AG09319 (cell line): Measurements from ENCODE around the gene HOXA6.

ENCODE experiments used
- DNase-seq: peaks from one replicate; pipeline ENCODE4 v3.0.0-alpha.2; 2010; ENCODE audit warnings: low read depth; ENCODE audit errors: extremely low read depth
- CTCF ChIP-seq: IDR thresholded peaks from 2 replicates; pipeline ENCODE4 v1.5.1; 2011; ENCODE audit warnings: low read depth, mild to moderate bottlenecking, inconsistent platforms, low read length, moderate library complexity

HOXA6 gene

DNA sequence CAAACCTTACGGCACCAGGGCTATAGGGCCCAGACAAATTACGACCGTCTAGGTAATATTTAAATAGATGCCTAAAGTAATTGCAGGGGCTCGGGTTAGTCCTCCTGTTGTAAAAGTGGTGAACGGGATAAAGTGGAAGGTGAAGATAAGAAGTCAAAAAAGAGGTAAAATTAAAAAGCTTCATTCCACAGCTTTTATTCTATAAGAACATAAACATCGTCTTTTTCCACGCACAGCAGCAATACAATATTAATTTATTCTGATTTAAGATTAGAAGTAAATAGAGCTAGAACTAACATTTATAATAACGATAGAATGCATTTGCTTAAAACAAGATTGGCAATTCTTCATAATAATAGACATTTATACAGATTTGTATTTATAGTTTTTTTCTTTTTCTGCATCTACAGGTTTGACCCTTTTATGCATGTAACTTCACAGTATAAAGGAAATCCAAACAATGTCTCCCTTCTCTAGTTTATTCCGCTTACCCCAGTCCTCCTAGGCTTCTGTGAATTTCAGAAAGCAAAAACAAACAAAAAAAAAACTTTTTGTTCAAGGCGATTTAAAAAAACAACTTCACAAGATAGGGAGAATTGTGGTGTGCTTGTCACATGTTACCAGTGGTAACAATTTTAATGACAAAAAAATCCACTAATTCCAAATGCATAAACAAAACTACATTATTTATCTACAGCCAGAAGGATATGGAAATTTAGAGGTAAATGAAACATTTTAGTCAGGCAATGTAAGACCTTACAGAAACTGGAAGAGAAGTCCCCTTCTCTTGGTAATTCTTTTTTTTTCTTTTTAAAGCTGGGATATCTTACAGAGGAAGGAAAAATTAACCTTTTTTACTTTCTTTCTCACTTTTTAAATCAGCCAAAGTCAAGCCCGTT is 23.1 kb upstream of the HOXA6 start:
- TF ChIP-seq CTCF: no peak
- no peak for DNase-seq

DNA sequence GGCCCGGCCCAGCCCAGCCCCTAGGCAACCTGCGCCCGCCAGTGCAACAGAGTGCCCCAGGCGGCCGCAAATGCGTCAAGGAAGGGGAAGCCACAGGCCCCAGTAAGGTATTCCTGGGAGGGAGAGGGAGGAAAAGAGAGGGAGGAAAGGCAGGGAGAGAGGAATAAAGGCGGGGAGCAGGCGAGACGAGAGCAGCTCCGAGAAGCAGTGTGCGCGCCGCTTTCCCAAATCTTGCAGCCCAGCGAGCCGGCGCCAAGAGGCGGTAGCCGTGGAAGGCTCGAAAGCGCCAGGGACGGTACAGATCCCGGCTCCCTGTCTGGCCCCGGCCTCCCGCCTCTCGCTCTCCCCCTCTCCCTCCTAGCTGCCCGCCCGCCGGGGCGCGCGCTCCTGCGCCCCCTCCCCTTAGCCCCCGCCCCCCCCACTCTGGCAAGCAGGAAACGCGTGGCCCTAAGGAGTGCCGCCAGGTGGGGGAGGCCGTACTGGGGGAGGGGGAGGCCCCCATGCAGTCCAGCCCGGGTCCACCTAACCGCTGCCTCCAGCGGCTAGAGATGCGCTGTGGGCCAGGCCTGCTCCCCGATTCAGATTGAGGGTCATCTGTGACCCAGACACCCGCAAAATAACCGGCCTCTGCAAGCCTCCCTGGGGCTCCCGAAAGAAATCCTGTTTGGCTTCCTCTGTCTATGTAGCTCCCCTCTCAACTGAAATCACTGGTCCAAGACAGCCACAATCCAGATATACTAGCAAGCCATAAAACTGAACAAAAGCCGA is 22.3 kb upstream of the HOXA6 start:
- no peak for DNase-seq
- no peak for TF ChIP-seq CTCF

DNA sequence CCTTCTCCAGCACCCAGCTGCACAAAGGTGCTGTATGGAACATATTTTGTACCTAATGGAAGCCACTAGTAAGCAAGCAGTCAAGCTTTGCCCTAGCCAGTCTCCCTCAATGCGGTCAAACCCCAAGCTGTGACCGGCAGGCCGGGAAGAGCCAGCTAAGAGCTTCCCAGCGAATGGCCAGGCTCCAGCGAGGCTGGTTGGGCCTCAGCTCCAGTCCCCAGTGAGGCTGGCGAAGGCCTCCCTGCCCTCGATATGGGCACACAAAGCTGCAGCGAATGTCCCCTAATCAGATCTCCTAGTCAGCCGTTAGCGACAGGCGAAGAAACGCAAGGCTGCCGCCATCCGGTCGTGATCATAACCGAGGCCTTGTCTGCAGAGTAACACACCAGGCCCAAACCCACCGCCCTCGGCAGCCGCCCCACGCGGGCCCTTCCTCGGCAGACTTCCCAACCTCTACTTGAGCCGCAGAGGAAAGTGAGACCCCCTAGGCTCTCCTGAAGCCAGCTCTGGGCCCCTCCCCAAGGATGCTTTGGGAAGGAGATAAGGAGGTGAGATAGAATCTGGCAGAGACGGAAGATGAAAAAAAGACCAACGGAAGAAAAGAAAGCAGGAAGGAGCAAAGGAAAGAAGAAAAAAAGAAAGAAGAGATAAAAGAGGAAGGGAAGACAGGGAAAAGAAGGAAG is 20.8 kb upstream of the HOXA6 start:
- no peak for TF ChIP-seq CTCF
- no peak for DNase-seq

- no peak for TF ChIP-seq CTCF
- no peak for DNase-seq
These were observed 20.3 kb upstream of the HOXA6 start for GRCh38 chr7:27167916-27168264.

DNA sequence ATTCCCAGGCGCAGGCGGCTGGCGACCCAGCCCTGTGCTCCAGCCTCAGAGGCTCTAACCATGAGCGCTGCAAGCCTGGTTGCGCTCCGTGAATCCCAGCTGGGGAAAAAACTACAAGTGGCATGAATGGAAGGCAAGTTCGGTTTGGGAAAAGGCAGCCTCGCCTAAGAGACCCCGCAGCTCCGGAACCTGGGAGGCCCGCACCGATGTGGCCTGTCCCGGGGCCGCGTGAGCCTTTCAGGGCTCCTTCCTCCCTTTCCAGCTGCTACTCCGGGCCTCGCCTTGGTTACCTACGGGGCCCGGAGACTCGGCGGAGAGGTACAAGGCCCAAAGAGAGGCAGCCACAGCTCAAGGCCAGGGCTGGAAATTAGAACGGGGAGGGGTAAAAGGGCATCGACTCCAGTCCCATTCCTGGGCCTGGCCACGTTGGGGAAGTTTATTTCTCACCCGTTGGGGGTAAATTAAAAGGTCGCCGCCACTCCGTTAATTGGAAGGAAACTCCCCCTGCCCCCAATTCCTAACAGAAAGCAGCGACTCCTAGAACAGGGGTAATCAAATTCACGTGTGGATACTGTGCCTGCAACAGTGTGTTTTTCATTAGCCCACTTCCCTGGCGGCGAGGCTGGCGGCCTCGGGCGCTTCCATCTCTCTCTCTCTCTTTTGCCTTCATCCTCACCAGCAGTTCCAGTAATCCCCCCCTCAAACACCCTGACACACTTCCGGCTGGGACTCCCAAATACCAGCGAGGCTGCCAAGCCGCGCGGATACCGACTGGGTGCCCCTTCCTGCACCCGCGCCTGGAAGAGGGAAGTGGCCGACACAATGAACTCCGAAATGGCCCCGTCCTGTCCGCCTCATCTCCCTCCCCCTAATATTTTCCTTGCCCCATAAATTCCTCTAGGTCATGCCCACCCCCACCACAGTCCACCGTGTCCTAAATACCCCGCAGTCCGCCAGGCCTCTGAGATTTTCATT is 19.2 kb upstream of the HOXA6 start:
- DNase-seq: no peak
- no peak for TF ChIP-seq CTCF

- no peak for TF ChIP-seq CTCF
- no peak for DNase-seq
These were observed 18.5 kb upstream of the HOXA6 start for GRCh38 chr7:27165996-27166530.
